Stimulated activated CD8-positive, alpha-beta memory T cell treated with anti-CD3 and anti-CD28 coated beads, Interleukin-15, amount 100 ng/mL, for 24 hours (primary cell): ENCODE measurements around the gene KCNK4.

Experiments
- DNase-seq: peaks from one replicate; pipeline ENCODE4 v3.0.0-alpha.2; 2020; ENCODE audit warnings: low read depth

Gene KCNK4

GRCh38 chr11:64349025-64349387 is 57.9 kb downstream of the KCNK4 start:
- no peak for DNase-seq

DNA sequence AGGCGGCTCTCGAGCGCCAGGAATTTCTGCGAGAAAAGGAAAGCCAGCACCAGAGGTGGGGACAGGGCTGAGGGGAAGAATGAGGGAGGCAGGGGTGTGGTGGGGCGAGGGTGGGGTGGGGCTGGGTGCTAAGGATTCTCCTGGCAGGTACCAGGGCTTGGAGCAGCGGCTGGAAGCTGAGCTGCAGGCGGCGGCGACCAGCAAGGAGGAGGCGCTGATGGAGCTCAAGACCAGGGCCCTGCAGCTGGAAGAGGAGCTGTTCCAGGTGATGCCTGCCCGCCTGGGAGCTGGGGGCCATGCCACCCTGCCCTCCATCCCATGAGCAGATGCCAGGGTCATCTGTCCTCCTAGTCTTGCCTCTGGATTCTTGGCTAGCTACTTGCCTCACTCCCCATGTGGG is 58.3 kb downstream of the KCNK4 start:
- DNase-seq: no peak
